ENCODE results near the gene MORN4.
A peak's percentile ranks its signal among the peaks of the same experiment; 100 is the strongest.
"Not testable (repeated sequence)": the region's sequence is repeated elsewhere in the genome, so short reads cannot be mapped to it uniquely, and the experiment has no call there.

MORN4 gene

GRCh38 chr10:97640868-97641811 lies 7.8 kb upstream of the MORN4 start:
- no peak for DNase-seq (ENCODE audit: low spot score)

GRCh38 chr10:97640174-97640867 lies 7.0 kb upstream of the MORN4 start, which contains the start of gene PI4K2A:
PI4K2A (plus strand) TSS chr10:97640671; CDS start chr10:97640743, 72 bp downstream.
- DNase-seq (ENCODE audit: low spot score) = peak; percentile 98

GRCh38 chr10:97639090-97639489 lies 5.8 kb upstream of the MORN4 start:
- DNase-seq (ENCODE audit: low spot score) = not testable (repeated sequence)

GRCh38 chr10:97635577-97635976 lies 2.3 kb upstream of the MORN4 start:
- no peak for DNase-seq (ENCODE audit: low spot score)

GRCh38 chr10:97633921-97634320 lies 621 bp upstream of the MORN4 start:
- no peak for DNase-seq (ENCODE audit: low spot score)

GRCh38 chr10:97631098-97631497 lies 2.2 kb downstream of the MORN4 start:
- no peak for DNase-seq (ENCODE audit: low spot score)

- DNase-seq (ENCODE audit: low spot score) = no peak
Measured at GRCh38 chr10:97629289-97629688, 4.0 kb downstream of the MORN4 start.

GRCh38 chr10:97628228-97628627 lies 5.1 kb downstream of the MORN4 start:
- DNase-seq (ENCODE audit: low spot score) = no peak

GRCh38 chr10:97627731-97628130 lies 5.6 kb downstream of the MORN4 start:
- DNase-seq (ENCODE audit: low spot score) = no peak

- DNase-seq (ENCODE audit: low spot score) = no peak
Measured at GRCh38 chr10:97623277-97623676, 10.0 kb downstream of the MORN4 start.

GRCh38 chr10:97618733-97619132 lies 14.6 kb downstream of the MORN4 start:
- no peak for DNase-seq (ENCODE audit: low spot score)

- DNase-seq (ENCODE audit: low spot score) = no peak
Measured at GRCh38 chr10:97618285-97618684, 15.0 kb downstream of the MORN4 start.

GRCh38 chr10:97612386-97612785 lies 20.9 kb downstream of the MORN4 start:
- DNase-seq (ENCODE audit: low spot score) = no peak

- no peak for DNase-seq (ENCODE audit: low spot score)
Measured at GRCh38 chr10:97611473-97611872, 21.8 kb downstream of the MORN4 start.

GRCh38 chr10:97608991-97609561 lies 24.2 kb downstream of the MORN4 start:
- DNase-seq (ENCODE audit: low spot score) = no peak

GRCh38 chr10:97607095-97607636 lies 26.1 kb downstream of the MORN4 start:
- no peak for DNase-seq (ENCODE audit: low spot score)

GRCh38 chr10:97601268-97602215 lies 31.8 kb downstream of the MORN4 start:
- no peak for DNase-seq (ENCODE audit: low spot score)

- no peak for DNase-seq (ENCODE audit: low spot score)
Measured at GRCh38 chr10:97600616-97601015, 32.7 kb downstream of the MORN4 start.

GRCh38 chr10:97599272-97599619 lies 34.1 kb downstream of the MORN4 start:
- DNase-seq (ENCODE audit: low spot score) = no peak

GRCh38 chr10:97598407-97599271 lies 34.7 kb downstream of the MORN4 start:
- DNase-seq (ENCODE audit: low spot score) = no peak

Measured in left forelimb (tissue), 1 donor.